UCSD-AML1 (cell line): Measurements from ENCODE around the gene REX1BD.
"Not testable (repeated sequence)": the region's sequence is repeated elsewhere in the genome, so short reads cannot be mapped to it uniquely, and the experiment has no call there.

Experiments
- DNase-seq: peaks from one replicate; lab custom pipeline; 2025; ENCODE audit not compliant: unreplicated experiment; lab: John Stamatoyannopoulos, UW

Gene REX1BD

GRCh38 chr19:18588611-18589379 is at the start of gene REX1BD:
Gene REX1BD (plus strand): TSS chr19:18588798. CDS start chr19:18588802, 4 bp downstream.
- DNase-seq = peak; percentile 93

DNA sequence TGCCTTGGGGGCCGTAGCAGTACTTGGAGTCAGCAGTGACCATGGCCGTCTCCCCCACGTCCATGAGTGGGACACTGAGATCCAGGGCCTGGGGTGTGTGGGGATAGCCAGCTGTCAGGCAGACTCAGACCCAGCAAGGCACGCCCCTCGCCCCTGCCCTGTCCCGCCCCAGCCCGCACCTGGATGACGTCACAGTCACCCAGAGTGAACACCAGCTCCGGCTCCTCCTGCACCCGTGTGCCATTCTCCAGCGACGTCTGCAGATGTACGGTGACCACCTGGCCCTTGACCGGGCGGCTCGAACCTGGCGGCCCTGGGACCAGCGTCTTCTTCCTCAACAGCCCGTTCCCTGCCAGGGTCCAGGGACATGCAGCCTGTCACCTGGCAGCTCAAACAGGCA is 49.2 kb upstream of the REX1BD start:
- no peak for DNase-seq

DNA sequence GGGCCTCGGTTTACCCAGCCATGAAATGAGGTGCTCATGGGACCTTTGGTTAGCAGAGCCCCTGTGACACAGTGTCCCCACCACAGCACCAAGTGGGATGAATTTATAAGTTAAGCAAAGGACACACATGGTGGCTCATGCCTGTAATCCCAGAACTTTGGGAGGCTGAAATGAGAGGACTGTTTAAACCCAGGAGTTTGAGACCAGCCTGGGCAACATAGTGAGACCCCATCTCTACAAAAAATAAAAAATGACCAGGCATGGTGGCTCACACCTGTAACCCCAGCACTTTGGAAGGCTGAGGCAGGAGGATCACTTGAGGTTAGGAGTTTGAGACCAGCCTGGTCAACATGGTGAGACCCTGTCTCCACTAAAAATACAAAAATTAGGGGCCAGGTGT is 48.4 kb upstream of the REX1BD start:
- DNase-seq = not testable (repeated sequence)

DNA sequence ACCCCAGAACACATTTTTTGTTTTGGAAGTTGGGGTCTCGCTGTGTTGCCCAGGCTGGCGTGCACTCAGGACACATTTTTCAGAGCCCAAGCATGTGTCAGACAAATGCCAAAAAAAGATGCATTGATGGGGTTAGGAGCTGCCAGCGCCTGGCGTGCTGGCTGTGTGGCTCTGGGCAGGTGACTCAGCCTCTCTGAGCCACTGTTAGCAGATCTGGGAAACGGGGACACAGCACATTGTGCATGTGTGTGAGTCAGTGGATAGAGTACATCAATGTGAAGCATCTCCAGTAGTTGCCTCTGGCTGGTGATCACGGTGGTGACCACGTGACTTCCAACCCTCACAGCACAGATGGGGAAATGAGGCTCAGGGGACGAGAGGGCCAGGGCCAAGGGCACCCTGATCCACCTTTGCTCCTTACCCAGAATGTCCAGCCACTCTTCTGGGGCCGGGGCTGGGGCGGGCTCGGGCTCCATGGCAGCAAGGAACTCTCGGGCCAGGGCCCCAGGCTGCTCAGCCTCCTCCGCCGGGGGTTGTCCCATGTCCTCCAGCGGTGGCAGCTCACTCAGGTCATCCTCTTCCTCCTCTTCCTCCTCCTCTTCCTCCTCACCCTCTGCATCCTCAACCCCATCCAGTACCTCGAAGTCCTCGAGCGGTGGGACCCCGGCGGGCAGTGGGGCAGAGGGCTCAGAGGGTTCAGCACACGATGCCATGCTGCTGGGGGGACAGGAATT is 47.2 kb upstream of the REX1BD start:
- DNase-seq = no peak

DNA sequence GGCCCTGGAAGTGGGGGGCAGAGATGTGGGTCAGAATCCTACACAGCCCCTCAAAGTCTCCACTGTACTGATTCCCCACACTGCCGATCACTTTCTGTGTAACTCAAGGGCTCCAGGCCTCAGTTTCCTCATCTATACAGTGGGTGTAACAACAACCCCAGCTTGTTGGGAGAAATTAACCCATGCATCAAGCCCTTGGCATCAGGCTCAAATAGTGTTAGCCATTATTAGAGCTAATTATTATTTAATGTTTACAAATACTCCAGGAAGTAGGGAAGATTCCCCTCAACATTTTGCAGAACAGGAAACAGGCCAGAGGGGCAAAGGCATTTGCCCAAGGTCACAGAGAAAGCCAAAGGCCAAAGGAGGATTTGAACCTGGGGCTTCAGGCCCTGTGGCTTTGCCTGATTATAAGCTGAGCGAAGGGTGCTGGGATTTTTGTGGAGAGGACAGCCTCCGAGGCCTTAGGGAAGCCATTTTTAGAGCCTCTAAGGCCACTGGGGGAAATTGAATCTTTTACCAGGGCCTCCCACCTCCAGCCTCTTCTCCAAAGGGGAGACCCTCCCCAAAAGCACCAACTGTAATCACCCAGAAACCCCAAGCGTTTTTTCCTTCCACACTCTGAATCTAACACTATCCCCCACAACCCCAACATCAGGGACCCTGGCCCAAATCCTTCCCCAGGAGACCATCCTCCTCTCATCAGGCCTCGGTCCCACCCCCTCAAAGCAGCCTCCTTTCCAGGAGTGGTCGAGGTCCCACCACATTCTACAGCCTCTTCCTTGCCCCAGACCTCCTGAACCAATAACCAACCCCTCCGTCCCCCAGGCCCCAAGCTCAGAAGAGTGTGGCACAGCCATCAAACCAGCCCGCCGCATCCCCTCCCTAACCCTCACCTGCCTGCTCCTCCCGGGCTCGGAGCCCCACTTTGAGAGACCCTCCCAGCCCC is 46.3 kb upstream of the REX1BD start:
- DNase-seq = peak; percentile 34

GRCh38 chr19:18542941-18543813 is 45.4 kb upstream of the REX1BD start, which contains the start of gene FKBP8:
Gene FKBP8 (minus strand): TSS chr19:18543573. CDS start chr19:18541970, 1,603 bp downstream.
- peak; percentile 93 for DNase-seq

DNA sequence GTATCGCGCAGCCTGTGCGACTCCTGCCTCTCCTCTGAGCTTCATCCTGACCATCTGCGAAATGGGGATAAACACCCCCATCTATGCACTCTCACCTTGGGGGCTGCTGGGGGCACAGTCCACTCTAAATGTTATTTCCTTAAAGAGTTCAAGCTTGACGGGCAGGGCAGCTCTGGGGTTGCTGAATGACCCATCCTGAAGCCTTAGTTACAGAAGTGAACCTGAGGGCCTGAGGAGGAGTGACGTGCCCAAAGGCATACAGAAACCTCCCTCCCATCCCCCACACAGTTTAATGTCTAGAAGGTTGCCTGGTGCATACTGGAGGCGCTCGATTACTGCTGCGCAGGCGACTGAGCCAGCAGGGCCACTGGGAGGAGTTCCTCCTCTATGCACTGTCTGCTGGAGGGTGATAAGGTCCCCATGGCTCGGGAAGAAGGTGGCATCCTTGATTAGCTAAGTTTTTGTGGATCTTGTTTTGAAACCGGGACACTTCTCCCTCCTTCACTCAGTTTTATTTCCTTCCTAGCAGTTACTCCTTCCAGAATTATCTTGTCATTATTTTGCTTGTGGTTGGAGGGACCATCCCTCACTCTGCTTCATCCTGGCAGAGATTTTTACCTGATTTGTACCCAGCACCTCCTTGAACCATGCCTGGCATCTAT is 44.7 kb upstream of the REX1BD start:
- DNase-seq = peak; percentile 80

- DNase-seq = no peak
Measured at GRCh38 chr19:18551631-18552030, 37.0 kb upstream of the REX1BD start.

DNA sequence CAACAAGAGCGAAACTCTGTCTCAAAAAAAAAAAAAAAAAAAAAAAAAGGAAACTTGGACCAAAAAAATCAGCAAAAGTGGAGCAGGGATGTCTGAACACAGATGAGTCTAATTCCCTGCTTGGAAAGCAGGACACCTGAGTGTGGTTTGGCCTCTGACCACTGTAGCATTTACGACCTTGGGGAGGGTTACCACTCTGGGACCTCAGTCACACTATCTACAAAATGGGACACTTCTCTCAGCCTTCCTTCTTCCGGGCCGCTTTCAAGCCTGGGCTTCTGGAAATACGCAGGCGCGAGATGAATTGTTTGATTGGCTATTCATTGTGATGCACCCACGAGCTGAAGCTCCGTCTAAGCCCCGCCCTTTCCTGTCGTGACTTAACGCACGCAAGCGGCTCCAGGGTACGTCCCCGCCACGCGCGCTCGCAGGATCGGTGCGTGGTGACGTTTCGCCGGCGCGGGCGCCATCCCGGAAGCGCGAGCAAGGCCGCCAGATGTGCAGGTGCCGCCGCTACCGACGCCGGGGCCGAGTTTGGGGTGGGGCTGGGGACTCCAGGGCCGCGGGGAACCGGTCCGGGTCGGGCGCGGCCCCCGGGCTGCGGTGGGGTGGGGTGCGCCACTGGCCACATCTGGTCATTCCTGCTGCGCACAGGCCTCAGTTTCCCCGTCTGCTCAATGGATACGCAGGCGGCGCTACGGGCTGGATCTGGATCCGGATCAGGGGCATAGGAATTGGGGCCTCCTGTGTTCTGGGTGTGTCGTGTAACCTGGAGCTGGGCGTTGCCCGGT is 31.0 kb upstream of the REX1BD start, which contains the start of gene KXD1:
KXD1 (plus strand) TSS at position 460 of the 791 bp plus-strand sequence. CDS start 4,187 bp downstream, outside the sequence.
- peak; percentile 96 for DNase-seq

- DNase-seq = no peak
Measured at GRCh38 chr19:18558202-18558555, 30.4 kb upstream of the REX1BD start.

DNA sequence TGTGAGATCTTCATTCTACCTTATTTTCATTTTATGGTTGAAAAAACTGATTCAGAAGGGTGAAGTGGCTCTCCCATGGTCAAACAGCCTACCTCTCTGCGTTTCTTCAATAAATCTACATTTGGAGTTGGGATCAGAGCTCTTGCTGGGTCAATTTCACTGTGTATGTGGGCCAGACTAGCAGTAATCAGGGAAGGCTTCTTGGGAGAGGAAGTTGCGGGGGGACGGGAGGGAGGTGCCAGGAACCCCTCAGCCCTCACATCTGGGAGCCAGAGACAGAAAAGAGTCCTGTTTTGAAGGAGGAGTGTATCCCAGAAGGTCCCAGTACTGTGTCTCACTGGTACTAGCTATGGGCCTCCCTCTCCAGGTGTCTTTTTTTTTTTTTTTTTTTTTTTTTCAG is 30.0 kb upstream of the REX1BD start:
- no peak for DNase-seq

DNA sequence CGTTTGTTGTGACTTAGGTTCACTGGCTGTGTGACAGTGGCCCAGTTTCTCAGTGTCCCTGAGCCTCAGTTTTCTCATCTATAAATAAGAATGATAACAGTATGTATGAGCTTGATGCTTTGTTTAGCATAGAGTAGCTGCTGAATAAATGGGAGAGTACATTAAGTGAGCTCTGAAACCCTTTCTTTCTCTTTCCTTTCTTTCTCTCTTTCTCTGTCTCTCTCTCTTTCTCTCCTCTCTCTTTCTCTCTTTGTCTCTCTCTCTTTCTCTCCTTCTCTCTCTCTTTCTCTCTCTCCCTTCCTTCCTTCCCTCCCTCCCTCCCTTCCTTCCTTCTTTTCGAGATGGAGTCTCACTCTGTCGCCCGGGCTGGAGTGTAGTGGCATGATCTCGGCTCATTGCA is 28.9 kb upstream of the REX1BD start:
- no peak for DNase-seq

DNA sequence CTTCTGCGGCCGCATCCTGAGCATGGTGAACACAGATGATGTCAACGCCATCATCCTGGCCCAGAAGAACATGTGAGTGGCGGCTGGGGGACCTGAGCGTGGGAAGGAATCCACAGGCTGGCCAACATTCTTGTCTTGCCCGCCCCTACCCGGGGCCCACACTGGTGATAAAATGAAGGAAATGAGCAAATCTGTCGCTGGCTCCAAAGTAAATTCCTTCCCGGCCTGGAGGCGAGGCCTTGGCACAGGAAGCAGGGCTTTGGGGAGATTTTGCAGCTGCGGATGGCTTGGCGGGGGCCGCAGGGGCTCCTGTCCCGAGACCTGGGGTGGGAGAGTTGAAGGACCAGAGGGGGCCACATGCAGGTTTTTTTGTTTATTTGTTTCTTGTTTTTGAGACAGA is 26.5 kb upstream of the REX1BD start:
- DNase-seq = no peak

DNA sequence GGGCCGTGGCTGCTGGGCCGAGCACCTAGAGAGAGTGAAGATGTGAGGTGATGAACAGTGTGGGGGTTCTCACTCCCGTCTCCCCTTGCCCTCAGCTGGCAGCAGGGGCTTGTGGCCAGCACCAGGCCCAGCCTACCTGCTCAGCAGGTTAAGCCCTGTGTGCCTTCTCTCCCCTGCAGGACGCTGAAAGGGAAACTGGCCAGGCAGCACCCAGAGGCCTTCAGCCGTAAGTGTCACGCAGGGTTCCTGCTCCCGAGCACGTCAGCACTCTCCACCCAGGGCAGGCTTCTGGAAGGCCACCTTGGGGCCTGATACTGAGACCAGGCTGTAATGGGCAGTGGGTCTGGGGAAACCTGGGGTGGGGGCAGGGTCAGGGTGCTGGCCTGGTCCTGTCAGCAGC is 21.6 kb upstream of the REX1BD start:
- no peak for DNase-seq

- DNase-seq = no peak
Measured at GRCh38 chr19:18568367-18568766, 20.2 kb upstream of the REX1BD start.

DNA sequence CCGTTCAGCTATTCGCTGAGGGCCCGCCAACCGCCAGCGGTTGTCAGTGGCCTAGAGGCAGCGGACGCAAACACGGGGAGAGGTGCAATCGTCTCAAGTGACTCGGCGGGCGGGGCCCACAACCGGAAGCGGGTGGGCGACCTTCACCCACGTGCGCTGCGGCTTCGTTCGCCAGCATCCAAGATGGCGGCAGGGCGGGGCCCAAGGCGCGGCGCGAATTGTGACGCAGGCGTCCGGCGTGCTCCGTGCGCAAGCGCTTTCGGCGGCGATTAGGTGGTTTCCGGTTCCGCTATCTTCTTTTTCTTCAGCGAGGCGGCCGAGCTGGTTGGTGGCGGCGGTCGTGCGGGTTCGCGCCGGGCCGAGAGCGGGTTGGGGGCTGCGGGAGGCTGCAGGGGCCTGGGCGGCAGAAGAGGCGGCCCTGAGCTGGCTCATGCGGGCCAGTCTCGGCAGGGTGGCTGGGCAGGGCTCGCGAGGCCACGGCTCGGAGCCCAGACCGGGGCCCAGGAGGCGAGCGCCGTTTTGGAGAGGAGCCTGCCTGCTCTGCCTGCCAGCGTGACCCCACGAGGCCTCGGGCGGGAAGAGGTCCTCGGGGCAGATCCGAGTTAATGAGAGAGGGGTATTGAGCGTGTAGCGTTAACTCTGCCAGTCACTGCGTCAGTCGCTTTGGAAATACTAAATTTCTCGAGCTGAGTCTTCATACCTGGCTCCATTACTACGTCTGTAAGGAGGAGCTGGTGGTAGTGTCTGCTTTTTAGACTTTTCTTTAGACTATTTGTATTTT is 16.8 kb upstream of the REX1BD start, which contains the start of gene UBA52:
UBA52 (plus strand) TSS at position 294 of the 781 bp plus-strand sequence. CDS start 1,444 bp downstream, outside the sequence.
- peak; percentile 98 for DNase-seq

GRCh38 chr19:18574691-18575291 is 13.8 kb upstream of the REX1BD start:
- no peak for DNase-seq
